IPS-15b (cell line): ENCODE measurements around the gene PLLP.
A peak's percentile ranks its signal among the peaks of the same experiment; 100 is the strongest.

Source experiments
- H3K27me3 ChIP-seq: one replicate; pipeline ENCODE4 v1.6.1; 2013; ENCODE audit warnings: low read length; ENCODE audit not compliant: control insufficient read depth, insufficient read depth
- H3K36me3 ChIP-seq: one replicate; pipeline ENCODE4 v1.6.1; 2013; ENCODE audit warnings: low read length; ENCODE audit not compliant: control insufficient read depth, insufficient read depth
- H3K4me1 ChIP-seq: one replicate; pipeline ENCODE4 v1.6.1; 2013; ENCODE audit warnings: mild to moderate bottlenecking, low read length; ENCODE audit not compliant: control insufficient read depth, insufficient read depth
- H3K4me3 ChIP-seq: one replicate; pipeline ENCODE4 v1.5.1; 2013; ENCODE audit warnings: low read depth, low read length
- H3K9ac ChIP-seq: one replicate; pipeline ENCODE4 v1.6.1; 2013; ENCODE audit warnings: low read depth, mild to moderate bottlenecking, low read length
- H3K9me3 ChIP-seq: one replicate; pipeline ENCODE4 v1.6.1; 2013; ENCODE audit warnings: mild to moderate bottlenecking, low read length; ENCODE audit not compliant: control insufficient read depth, insufficient read depth

Gene PLLP

GRCh38 chr16:57244463-57244766 is 40.1 kb downstream of the PLLP start:
- Histone ChIP-seq H3K4me1 (no peaks in the 10 kb centered on the region), H3K9ac (no peak overlapping the region), H3K4me3 (peak overlapping the region; percentile 60), H3K9me3 (no peaks in the 10 kb centered on the region), H3K36me3 (no peaks in the 10 kb centered on the region), H3K27me3 (no peaks in the 10 kb centered on the region)

- H3K36me3 ChIP-seq, result no peaks in the 10 kb centered on the region
- H3K9me3 ChIP-seq, result no peaks in the 10 kb centered on the region
- no peaks in the 10 kb centered on the region for H3K4me1 ChIP-seq
- H3K27me3 ChIP-seq, result no peaks in the 10 kb centered on the region
- no peak overlapping the region for H3K4me3 ChIP-seq
- H3K9ac ChIP-seq, result no peak overlapping the region
Measured at GRCh38 chr16:57242650-57243049, 41.8 kb downstream of the PLLP start.

- Histone ChIP-seq H3K27me3 (no peaks in the 10 kb centered on the region), H3K9me3 (no peaks in the 10 kb centered on the region), H3K9ac (no peak overlapping the region), H3K4me3 (no peak overlapping the region), H3K36me3 (no peaks in the 10 kb centered on the region), H3K4me1 (no peaks in the 10 kb centered on the region)
Measured at GRCh38 chr16:57240851-57241250, 43.6 kb downstream of the PLLP start.

- Histone ChIP-seq H3K9ac (no peak overlapping the region), H3K9me3 (no peaks in the 10 kb centered on the region), H3K36me3 (no peaks in the 10 kb centered on the region), H3K4me3 (no peak overlapping the region), H3K27me3 (no peaks in the 10 kb centered on the region), H3K4me1 (no peaks in the 10 kb centered on the region)
Measured at GRCh38 chr16:57239107-57239506, 45.4 kb downstream of the PLLP start.

- Histone ChIP-seq H3K9ac (no peak overlapping the region), H3K4me3 (no peak overlapping the region), H3K27me3 (no peaks in the 10 kb centered on the region), H3K36me3 (no peaks in the 10 kb centered on the region), H3K9me3 (no peaks in the 10 kb centered on the region), H3K4me1 (no peaks in the 10 kb centered on the region)
Measured at GRCh38 chr16:57238682-57239081, 45.8 kb downstream of the PLLP start.

- H3K4me3 ChIP-seq, result no peak overlapping the region
- H3K36me3 ChIP-seq, result peaks cover 3% of the 10 kb centered on the region
- no peaks in the 10 kb centered on the region for H3K27me3 ChIP-seq
- no peaks in the 10 kb centered on the region for H3K9me3 ChIP-seq
- H3K9ac ChIP-seq, result no peak overlapping the region
- no peaks in the 10 kb centered on the region for H3K4me1 ChIP-seq
Measured at GRCh38 chr16:57236022-57236350, 48.5 kb downstream of the PLLP start.

- Histone ChIP-seq H3K27me3 (no peaks in the 10 kb centered on the region), H3K4me1 (no peaks in the 10 kb centered on the region), H3K9ac (no peak overlapping the region), H3K36me3 (peaks cover 3% of the 10 kb centered on the region), H3K4me3 (no peak overlapping the region), H3K9me3 (no peaks in the 10 kb centered on the region)
Measured at GRCh38 chr16:57235128-57236021, 49.1 kb downstream of the PLLP start.

- no peak overlapping the region for H3K4me3 ChIP-seq
Measured at GRCh38 chr16:57234707-57235092, 49.8 kb downstream of the PLLP start.

GRCh38 chr16:57233944-57234706 is 50.3 kb downstream of the PLLP start:
- Histone ChIP-seq H3K4me3 (no peak overlapping the region), H3K27me3 (no peaks in the 10 kb centered on the region), H3K36me3 (peaks cover 3% of the 10 kb centered on the region), H3K9ac (no peak overlapping the region), H3K9me3 (no peaks in the 10 kb centered on the region), H3K4me1 (no peaks in the 10 kb centered on the region)

More at GRCh38 chr16:57234707-57235092, 49.8 kb downstream of the PLLP start:
- no peak overlapping the region for H3K9ac ChIP-seq
- peaks cover 3% of the 10 kb centered on the region for H3K36me3 ChIP-seq
- H3K9me3 ChIP-seq, result no peaks in the 10 kb centered on the region
- no peaks in the 10 kb centered on the region for H3K4me1 ChIP-seq
- no peaks in the 10 kb centered on the region for H3K27me3 ChIP-seq

GRCh38 chr16:57231821-57232350 is 52.6 kb downstream of the PLLP start:
- H3K27me3 ChIP-seq, result no peaks in the 10 kb centered on the region
- no peaks in the 10 kb centered on the region for H3K9me3 ChIP-seq
- no peak overlapping the region for H3K4me3 ChIP-seq
- H3K9ac ChIP-seq, result no peak overlapping the region
- H3K4me1 ChIP-seq, result no peaks in the 10 kb centered on the region
- H3K36me3 ChIP-seq, result peaks cover 7% of the 10 kb centered on the region

GRCh38 chr16:57229079-57229478 is 55.4 kb downstream of the PLLP start:
- peaks cover 14% of the 10 kb centered on the region for H3K36me3 ChIP-seq
- H3K9ac ChIP-seq, result no peak overlapping the region

More at GRCh38 chr16:57229079-57229478, 55.4 kb downstream of the PLLP start:
- Histone ChIP-seq H3K4me1 (no peaks in the 10 kb centered on the region), H3K27me3 (no peaks in the 10 kb centered on the region), H3K4me3 (no peak overlapping the region), H3K9me3 (no peaks in the 10 kb centered on the region)
